GM23338 (cell line): ENCODE data around the gene HLA-DQB1. TPM values are rescaled to one million over a fixed set of nuclear protein-coding genes. Genes with fewer than 3 reads are reported as not detected.

ENCODE experiments used
- ATAC-seq: fragments of 200-7000 bp; cut with Tn5 transposase; 3 replicates; pipeline ENCODE4 v1.9.1; 2020
- DNase-seq: peaks from one replicate; pipeline ENCODE4 v3.0.0-alpha.2; 2015; ENCODE audit warnings: low spot score
- H2AFZ ChIP-seq: fragments of 200-600 bp; sonication (generic); 2 replicates; pipeline ENCODE4 v1.8.0; 2016; ENCODE audit warnings: antibody characterized with exemption, mild to moderate bottlenecking, moderate library complexity
- H3F3A ChIP-seq: fragments of 200-600 bp; sonication (generic); replicated peaks from 2 replicates; pipeline ENCODE4 v1.8.0; 2017; ENCODE audit warnings: antibody characterized with exemption, mixed run types, low read depth
- H3K27ac ChIP-seq: fragments of 200-600 bp; sonication (generic); 2 replicates; pipeline ENCODE4 v1.6.1; 2016; ENCODE audit warnings: low read depth
- H3K27me3 ChIP-seq: fragments of 200-600 bp; sonication (generic); 2 replicates; pipeline ENCODE4 v1.8.0; 2016; ENCODE audit warnings: mild to moderate bottlenecking, mixed run types, moderate library complexity; ENCODE audit not compliant: insufficient read depth
- H3K36me3 ChIP-seq: fragments of 200-600 bp; sonication (generic); 2 replicates; pipeline ENCODE4 v1.8.0; 2016; ENCODE audit warnings: mild to moderate bottlenecking; ENCODE audit not compliant: insufficient read depth
- H3K4me1 ChIP-seq: fragments of 200-600 bp; sonication (generic); 2 replicates; pipeline ENCODE4 v1.8.0; 2016; ENCODE audit warnings: mild to moderate bottlenecking, moderate library complexity; ENCODE audit not compliant: insufficient read depth
- H3K4me2 ChIP-seq: fragments of 200-600 bp; sonication (generic); 2 replicates; pipeline ENCODE4 v1.7.1; 2017; ENCODE audit warnings: mixed run types
- H3K4me3 ChIP-seq: fragments of 200-600 bp; sonication (generic); 2 replicates; pipeline ENCODE4 v1.6.1; 2016; ENCODE audit warnings: mixed run types
- H3K79me2 ChIP-seq: fragments of 200-600 bp; sonication (generic); replicated peaks from 2 replicates; pipeline ENCODE4 v1.8.0; 2017; ENCODE audit warnings: mild to moderate bottlenecking; ENCODE audit not compliant: insufficient read depth
- H3K9me2 ChIP-seq: fragments of 200-600 bp; sonication (generic); 2 replicates; pipeline ENCODE4 v1.8.0; 2017; ENCODE audit not compliant: insufficient read depth
- H4K20me1 ChIP-seq: fragments of 200-600 bp; sonication (generic); replicated peaks from 2 replicates; pipeline ENCODE4 v1.8.0; 2017; ENCODE audit warnings: mild to moderate bottlenecking; ENCODE audit not compliant: insufficient read depth
- H3K27ac Mint-ChIP-seq: 2 replicates; pipeline ENCODE4 v1.8.0; 2020; ENCODE audit warnings: inconsistent platforms, mild to moderate bottlenecking, moderate library complexity, mixed read lengths
- H3K27me3 Mint-ChIP-seq: 3 replicates; pipeline ENCODE4 v1.8.0; 2022; ENCODE audit warnings: low read depth, mild to moderate bottlenecking, moderate library complexity, mixed read lengths, inconsistent platforms; ENCODE audit not compliant: insufficient read depth, poor library complexity
- H3K36me3 Mint-ChIP-seq: 3 replicates; pipeline ENCODE4 v1.8.0; 2021; ENCODE audit warnings: low read depth, mild to moderate bottlenecking, inconsistent platforms, moderate library complexity, mixed read lengths
- H3K4me1 Mint-ChIP-seq: 3 replicates; pipeline ENCODE4 v1.8.0; 2020; ENCODE audit warnings: mild to moderate bottlenecking, inconsistent platforms, mixed read lengths
- H3K4me3 Mint-ChIP-seq: 3 replicates; pipeline ENCODE4 v1.8.0; 2021; ENCODE audit warnings: moderate library complexity, mild to moderate bottlenecking, inconsistent platforms, mixed read lengths
- H3K9me3 Mint-ChIP-seq: 3 replicates; pipeline ENCODE4 v1.8.0; 2020; ENCODE audit warnings: moderate library complexity, mild to moderate bottlenecking, inconsistent platforms, mixed read lengths
- CREB1 ChIP-seq: fragments of 250-450 bp; sonication (Bioruptor Pico); IDR thresholded peaks from 2 replicates; pipeline ENCODE4 v1.5.0; 2020; ENCODE audit warnings: low read depth, mild to moderate bottlenecking, moderate library complexity
- EZH2phosphoT487 ChIP-seq: fragments of 200-600 bp; sonication (generic); IDR thresholded peaks from one replicate; pipeline ENCODE4 v1.8.1; 2018; ENCODE audit warnings: antibody characterized with exemption; ENCODE audit not compliant: unreplicated experiment
- JUNB ChIP-seq: IDR thresholded peaks from one replicate; pipeline ENCODE4 v1.6.1; 2016; ENCODE audit warnings: antibody characterized with exemption; ENCODE audit not compliant: unreplicated experiment
- NANOG ChIP-seq: IDR thresholded peaks from 2 replicates; pipeline ENCODE4 v1.6.1; 2016; ENCODE audit warnings: antibody characterized with exemption, borderline replicate concordance
- REST ChIP-seq: IDR thresholded peaks from one replicate; pipeline ENCODE4 v1.6.1; 2018; ENCODE audit warnings: antibody characterized with exemption; ENCODE audit not compliant: unreplicated experiment
- ZNF114 ChIP-seq: fragments of 250-450 bp; sonication (Bioruptor Pico); IDR thresholded peaks from 2 replicates; pipeline ENCODE4 v1.5.0; 2020; ENCODE audit warnings: mild to moderate bottlenecking, moderate library complexity
- ZNF331 ChIP-seq: fragments of 250-450 bp; sonication (Bioruptor Pico); IDR thresholded peaks from 2 replicates; pipeline ENCODE4 v1.5.0; 2020; ENCODE audit warnings: low read depth, mild to moderate bottlenecking, moderate library complexity
- polyA plus RNA-seq: library from polyadenylated mRNA; unstranded; fragments of >200 nt; fragmentation: Nextera tagmentation; extraction: Ambion mirVana; gene quantifications from 2 replicates; pipeline ENCODE4 v1.2.1, GENCODE V29; 2016
- total RNA-seq: library from RNA; depleted of rRNA; stranded (reverse); fragments of >200 nt; shearing (Covaris generic); gene quantifications from 2 replicates; pipeline ENCODE4 v1.2.3, GENCODE V29; 2014
- TF ChIP-seq, protein P1 (sequence below): IDR thresholded peaks from 2 replicates; pipeline ENCODE4 v1.6.1; 2016; ENCODE audit warnings: antibody characterized with exemption
- TF ChIP-seq, protein P2 (sequence below): fragments of 250-450 bp; sonication (Bioruptor Pico); IDR thresholded peaks from 2 replicates; pipeline ENCODE4 v1.5.0; 2020; ENCODE audit warnings: mild to moderate bottlenecking, moderate library complexity
- TF ChIP-seq, protein P3 (sequence below), 2 experiments: fragments of 200-600 bp in 1 of 2; sonication (generic) in 1 of 2; conservative IDR thresholded peaks; 2 replicates each; pipeline versions ENCODE4 v1.5.1 to v1.6.1; 2016 to 2017; ENCODE audit warnings: antibody characterized with exemption in 2 of 2, low read depth in 2 of 2, mild to moderate bottlenecking in 2 of 2, moderate library complexity in 1 of 2

The HLA-DQB1 gene
- total and polyA plus RNA-seq, 2 experiments from 2014 or later = 5.7 to 6.5 TPM

DNA sequence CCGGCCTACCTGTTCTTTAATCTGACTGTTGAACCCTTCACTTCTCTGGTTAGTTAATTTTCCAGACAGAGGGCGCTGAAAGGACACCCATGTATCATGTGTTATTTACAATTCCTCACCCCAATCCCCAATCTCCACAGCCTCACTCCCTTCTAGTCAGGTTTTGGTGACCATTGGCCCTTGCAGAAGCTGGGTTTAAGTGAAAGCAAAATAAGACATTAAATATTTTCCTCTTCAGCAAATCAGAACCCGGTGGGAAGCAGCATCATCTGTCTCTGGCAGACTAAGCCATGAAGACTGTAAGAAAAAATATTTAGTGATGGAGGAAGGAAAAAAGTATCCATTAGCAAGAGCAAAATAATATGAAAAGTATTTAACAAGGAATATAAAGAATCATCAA lies 38.6 kb downstream of the HLA-DQB1 start:
- Histone ChIP-seq H3K27me3 (no peaks in the 10 kb centered on the region), H4K20me1 (no peaks in the 10 kb centered on the region), H3K9me2 (no peaks in the 10 kb centered on the region), H3K36me3 (no peaks in the 10 kb centered on the region), H3K4me3 (no peak overlapping the region), H3K4me2 (no peak overlapping the region), H3K4me1 (no peaks in the 10 kb centered on the region), H2AFZ (no peak overlapping the region), H3K79me2 (no peaks in the 10 kb centered on the region), H3K27ac (no peak overlapping the region), H3F3A (no peaks in the 10 kb centered on the region)
- H3K4me3 Mint-ChIP-seq = no peak overlapping the region
- TF ChIP-seq EZH2phosphoT487 (no peak), REST (no peak), ZNF114 (CRISPR knock-in tag) (no peak), ZNF331 (CRISPR knock-in tag) (no peak)
- no peaks in the 10 kb centered on the region for H3K36me3 Mint-ChIP-seq
- no peaks in the 10 kb centered on the region for H3K9me3 Mint-ChIP-seq
- no peaks in the 10 kb centered on the region for H3K27me3 Mint-ChIP-seq
- no peak for DNase-seq
- no peak overlapping the region for H3K27ac Mint-ChIP-seq
- no peak for ATAC-seq
- peaks cover 3% of the 10 kb centered on the region; the same call in 2 of the 3 replicates for H3K4me1 Mint-ChIP-seq

GRCh38 chr6:32627249-32627648 lies 39.2 kb downstream of the HLA-DQB1 start:
- H3K27me3 Mint-ChIP-seq = no peaks in the 10 kb centered on the region
- no peaks in the 10 kb centered on the region for H3K36me3 Mint-ChIP-seq
- ATAC-seq = no peak
- DNase-seq = no peak
- no peak overlapping the region for H3K4me2 ChIP-seq
- no peaks in the 10 kb centered on the region for H3K9me2 ChIP-seq
- H3K4me3 Mint-ChIP-seq = no peak overlapping the region
- H3K4me1 Mint-ChIP-seq = peaks cover 9% of the 10 kb centered on the region
- H3K79me2 ChIP-seq = no peaks in the 10 kb centered on the region
- H2AFZ ChIP-seq = no peak overlapping the region
- no peaks in the 10 kb centered on the region for H4K20me1 ChIP-seq
- H3K27ac ChIP-seq = no peak overlapping the region
- no peak overlapping the region for H3K4me3 ChIP-seq
- no peaks in the 10 kb centered on the region for H3K4me1 ChIP-seq
- no peaks in the 10 kb centered on the region for H3K27me3 ChIP-seq
- no peaks in the 10 kb centered on the region for H3K36me3 ChIP-seq
- H3K27ac Mint-ChIP-seq = no peak overlapping the region
- no peaks in the 10 kb centered on the region for H3K9me3 Mint-ChIP-seq
- H3F3A ChIP-seq = no peaks in the 10 kb centered on the region
- TF ChIP-seq, protein P1, sequence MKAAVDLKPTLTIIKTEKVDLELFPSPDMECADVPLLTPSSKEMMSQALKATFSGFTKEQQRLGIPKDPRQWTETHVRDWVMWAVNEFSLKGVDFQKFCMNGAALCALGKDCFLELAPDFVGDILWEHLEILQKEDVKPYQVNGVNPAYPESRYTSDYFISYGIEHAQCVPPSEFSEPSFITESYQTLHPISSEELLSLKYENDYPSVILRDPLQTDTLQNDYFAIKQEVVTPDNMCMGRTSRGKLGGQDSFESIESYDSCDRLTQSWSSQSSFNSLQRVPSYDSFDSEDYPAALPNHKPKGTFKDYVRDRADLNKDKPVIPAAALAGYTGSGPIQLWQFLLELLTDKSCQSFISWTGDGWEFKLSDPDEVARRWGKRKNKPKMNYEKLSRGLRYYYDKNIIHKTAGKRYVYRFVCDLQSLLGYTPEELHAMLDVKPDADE = no peak
- no peak for TF ChIP-seq JUNB
- TF ChIP-seq CREB1 (CRISPR knock-in tag) = no peak
- TF ChIP-seq, protein P2, sequence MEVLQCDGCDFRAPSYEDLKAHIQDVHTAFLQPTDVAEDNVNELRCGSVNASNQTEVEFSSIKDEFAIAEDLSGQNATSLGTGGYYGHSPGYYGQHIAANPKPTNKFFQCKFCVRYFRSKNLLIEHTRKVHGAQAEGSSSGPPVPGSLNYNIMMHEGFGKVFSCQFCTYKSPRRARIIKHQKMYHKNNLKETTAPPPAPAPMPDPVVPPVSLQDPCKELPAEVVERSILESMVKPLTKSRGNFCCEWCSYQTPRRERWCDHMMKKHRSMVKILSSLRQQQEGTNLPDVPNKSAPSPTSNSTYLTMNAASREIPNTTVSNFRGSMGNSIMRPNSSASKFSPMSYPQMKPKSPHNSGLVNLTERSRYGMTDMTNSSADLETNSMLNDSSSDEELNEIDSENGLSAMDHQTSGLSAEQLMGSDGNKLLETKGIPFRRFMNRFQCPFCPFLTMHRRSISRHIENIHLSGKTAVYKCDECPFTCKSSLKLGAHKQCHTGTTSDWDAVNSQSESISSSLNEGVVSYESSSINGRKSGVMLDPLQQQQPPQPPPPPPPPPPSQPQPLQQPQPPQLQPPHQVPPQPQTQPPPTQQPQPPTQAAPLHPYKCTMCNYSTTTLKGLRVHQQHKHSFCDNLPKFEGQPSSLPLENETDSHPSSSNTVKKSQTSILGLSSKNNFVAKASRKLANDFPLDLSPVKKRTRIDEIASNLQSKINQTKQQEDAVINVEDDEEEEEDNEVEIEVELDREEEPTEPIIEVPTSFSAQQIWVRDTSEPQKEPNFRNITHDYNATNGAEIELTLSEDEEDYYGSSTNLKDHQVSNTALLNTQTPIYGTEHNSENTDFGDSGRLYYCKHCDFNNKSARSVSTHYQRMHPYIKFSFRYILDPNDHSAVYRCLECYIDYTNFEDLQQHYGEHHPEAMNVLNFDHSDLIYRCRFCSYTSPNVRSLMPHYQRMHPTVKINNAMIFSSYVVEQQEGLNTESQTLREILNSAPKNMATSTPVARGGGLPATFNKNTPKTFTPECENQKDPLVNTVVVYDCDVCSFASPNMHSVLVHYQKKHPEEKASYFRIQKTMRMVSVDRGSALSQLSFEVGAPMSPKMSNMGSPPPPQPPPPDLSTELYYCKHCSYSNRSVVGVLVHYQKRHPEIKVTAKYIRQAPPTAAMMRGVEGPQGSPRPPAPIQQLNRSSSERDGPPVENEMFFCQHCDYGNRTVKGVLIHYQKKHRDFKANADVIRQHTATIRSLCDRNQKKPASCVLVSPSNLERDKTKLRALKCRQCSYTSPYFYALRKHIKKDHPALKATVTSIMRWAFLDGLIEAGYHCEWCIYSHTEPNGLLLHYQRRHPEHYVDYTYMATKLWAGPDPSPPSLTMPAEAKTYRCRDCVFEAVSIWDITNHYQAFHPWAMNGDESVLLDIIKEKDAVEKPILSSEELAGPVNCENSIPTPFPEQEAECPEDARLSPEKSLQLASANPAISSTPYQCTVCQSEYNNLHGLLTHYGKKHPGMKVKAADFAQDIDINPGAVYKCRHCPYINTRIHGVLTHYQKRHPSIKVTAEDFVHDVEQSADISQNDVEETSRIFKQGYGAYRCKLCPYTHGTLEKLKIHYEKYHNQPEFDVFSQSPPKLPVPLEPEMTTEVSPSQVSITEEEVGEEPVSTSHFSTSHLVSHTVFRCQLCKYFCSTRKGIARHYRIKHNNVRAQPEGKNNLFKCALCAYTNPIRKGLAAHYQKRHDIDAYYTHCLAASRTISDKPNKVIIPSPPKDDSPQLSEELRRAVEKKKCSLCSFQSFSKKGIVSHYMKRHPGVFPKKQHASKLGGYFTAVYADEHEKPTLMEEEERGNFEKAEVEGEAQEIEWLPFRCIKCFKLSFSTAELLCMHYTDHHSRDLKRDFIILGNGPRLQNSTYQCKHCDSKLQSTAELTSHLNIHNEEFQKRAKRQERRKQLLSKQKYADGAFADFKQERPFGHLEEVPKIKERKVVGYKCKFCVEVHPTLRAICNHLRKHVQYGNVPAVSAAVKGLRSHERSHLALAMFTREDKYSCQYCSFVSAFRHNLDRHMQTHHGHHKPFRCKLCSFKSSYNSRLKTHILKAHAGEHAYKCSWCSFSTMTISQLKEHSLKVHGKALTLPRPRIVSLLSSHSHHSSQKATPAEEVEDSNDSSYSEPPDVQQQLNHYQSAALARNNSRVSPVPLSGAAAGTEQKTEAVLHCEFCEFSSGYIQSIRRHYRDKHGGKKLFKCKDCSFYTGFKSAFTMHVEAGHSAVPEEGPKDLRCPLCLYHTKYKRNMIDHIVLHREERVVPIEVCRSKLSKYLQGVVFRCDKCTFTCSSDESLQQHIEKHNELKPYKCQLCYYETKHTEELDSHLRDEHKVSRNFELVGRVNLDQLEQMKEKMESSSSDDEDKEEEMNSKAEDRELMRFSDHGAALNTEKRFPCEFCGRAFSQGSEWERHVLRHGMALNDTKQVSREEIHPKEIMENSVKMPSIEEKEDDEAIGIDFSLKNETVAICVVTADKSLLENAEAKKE (CRISPR knock-in tag) = no peak
- no peak for TF ChIP-seq EZH2phosphoT487
- no peak for TF ChIP-seq NANOG
- TF ChIP-seq, protein P3, sequence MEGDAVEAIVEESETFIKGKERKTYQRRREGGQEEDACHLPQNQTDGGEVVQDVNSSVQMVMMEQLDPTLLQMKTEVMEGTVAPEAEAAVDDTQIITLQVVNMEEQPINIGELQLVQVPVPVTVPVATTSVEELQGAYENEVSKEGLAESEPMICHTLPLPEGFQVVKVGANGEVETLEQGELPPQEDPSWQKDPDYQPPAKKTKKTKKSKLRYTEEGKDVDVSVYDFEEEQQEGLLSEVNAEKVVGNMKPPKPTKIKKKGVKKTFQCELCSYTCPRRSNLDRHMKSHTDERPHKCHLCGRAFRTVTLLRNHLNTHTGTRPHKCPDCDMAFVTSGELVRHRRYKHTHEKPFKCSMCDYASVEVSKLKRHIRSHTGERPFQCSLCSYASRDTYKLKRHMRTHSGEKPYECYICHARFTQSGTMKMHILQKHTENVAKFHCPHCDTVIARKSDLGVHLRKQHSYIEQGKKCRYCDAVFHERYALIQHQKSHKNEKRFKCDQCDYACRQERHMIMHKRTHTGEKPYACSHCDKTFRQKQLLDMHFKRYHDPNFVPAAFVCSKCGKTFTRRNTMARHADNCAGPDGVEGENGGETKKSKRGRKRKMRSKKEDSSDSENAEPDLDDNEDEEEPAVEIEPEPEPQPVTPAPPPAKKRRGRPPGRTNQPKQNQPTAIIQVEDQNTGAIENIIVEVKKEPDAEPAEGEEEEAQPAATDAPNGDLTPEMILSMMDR (conservative IDR thresholded peaks at IDR 0.05; ENCODE audit: low read depth in 2 of 2) = no peak
